Fibroblast of skin of left biceps (primary cell): ENCODE results near the gene PTTG1IP.
A peak's percentile ranks its signal among the peaks of the same experiment; 100 is the strongest.

Experiments
- DNase-seq, 2 experiments: peaks; one replicate each; pipeline ENCODE4 v3.0.0-alpha.2; 2013; ENCODE audit warnings: low read depth in 2 of 2

Gene PTTG1IP

GRCh38 chr21:44823179-44823660 is 50.3 kb downstream of the PTTG1IP start:
- DNase-seq, result no peak

- no peak for DNase-seq
These were observed 50.9 kb downstream of the PTTG1IP start for GRCh38 chr21:44822484-44823178.

GRCh38 chr21:44820851-44821250 is 52.6 kb downstream of the PTTG1IP start:
- no peak for DNase-seq

- DNase-seq, result no peak
These were observed 53.9 kb downstream of the PTTG1IP start for GRCh38 chr21:44819283-44820243.

- no peak for DNase-seq
These were observed 54.9 kb downstream of the PTTG1IP start for GRCh38 chr21:44818640-44819011.

GRCh38 chr21:44817914-44818639 is 55.4 kb downstream of the PTTG1IP start, which contains the start of gene SUMO3:
SUMO3 (minus strand) TSS chr21:44818062; CDS start chr21:44817968, 94 bp downstream.
- peak; percentile 66 to 69 for DNase-seq

GRCh38 chr21:44817506-44817880 is 56.0 kb downstream of the PTTG1IP start:
- peak; percentile 67 to 68 for DNase-seq

GRCh38 chr21:44816761-44817505 is 56.6 kb downstream of the PTTG1IP start:
- no peak for DNase-seq

GRCh38 chr21:44815852-44816628 is 57.5 kb downstream of the PTTG1IP start:
- DNase-seq, result no peak

GRCh38 chr21:44815225-44815624 is 58.3 kb downstream of the PTTG1IP start:
- DNase-seq, result no peak

GRCh38 chr21:44814498-44815023 is 58.9 kb downstream of the PTTG1IP start:
- DNase-seq, result no peak

GRCh38 chr21:44813727-44814126 is 59.8 kb downstream of the PTTG1IP start:
- no peak for DNase-seq

- DNase-seq, result no peak
These were observed 60.3 kb downstream of the PTTG1IP start for GRCh38 chr21:44813149-44813548.

- DNase-seq, result no peak
These were observed 60.9 kb downstream of the PTTG1IP start for GRCh38 chr21:44812640-44813039.

- no peak for DNase-seq
These were observed 62.7 kb downstream of the PTTG1IP start for GRCh38 chr21:44810779-44811178.

GRCh38 chr21:44805859-44806258 is 67.6 kb downstream of the PTTG1IP start:
- DNase-seq, result no peak

- no peak for DNase-seq
These were observed 68.3 kb downstream of the PTTG1IP start for GRCh38 chr21:44805226-44805625.

GRCh38 chr21:44804762-44805161 is 68.7 kb downstream of the PTTG1IP start:
- no peak for DNase-seq

GRCh38 chr21:44803651-44804050 is 69.8 kb downstream of the PTTG1IP start:
- no peak for DNase-seq
